Cardiac septum (tissue), 1 donor: Measurements from ENCODE around the gene HP1BP3. TPM values are rescaled to one million over a fixed set of nuclear protein-coding genes. Genes with fewer than 3 reads are reported as not detected.

Source experiments
- DNase-seq: peaks from one replicate; pipeline ENCODE4 v3.0.0-alpha.2; 2020; ENCODE audit warnings: low spot score
- intact Hi-C: fragments of 100-400 bp; cut with DNase I; formaldehyde crosslinking; loops from one replicate; pipeline ENCODE4 v1.14.0; 2022
- total RNA-seq: library from RNA; stranded (reverse); fragmentation: NEBNext Ultra II Directional; extraction: Animal tissue kit (Norgen Biotek cat#: 25700); gene quantifications from one replicate; pipeline ENCODE4 v1.2.1, GENCODE V29; 2021
- donor health status: DM: no; HTN: no; CAD: no.

Gene HP1BP3
- total RNA-seq, 1 donor from 2014 or later: 123 TPM

- no peak for DNase-seq
- intact Hi-C loops: no loop called here
Observed at GRCh38 chr1:20699558-20699957, 87.5 kb downstream of the HP1BP3 start.

- intact Hi-C loops: no loop called here
- no peak for DNase-seq
Observed at GRCh38 chr1:20698195-20698910, 88.8 kb downstream of the HP1BP3 start.

GRCh38 chr1:20697563-20697962 lies 89.5 kb downstream of the HP1BP3 start:
- DNase-seq: no peak
- intact Hi-C loops: no loop called here

- intact Hi-C loops: loop anchor here (1.0 kb wide), 1 partner anchor 499 kb away; no protein-coding TSS in a partner anchor
- peak; percentile 90 for DNase-seq
Observed at GRCh38 chr1:20696397-20697333, 90.4 kb downstream of the HP1BP3 start.

GRCh38 chr1:20695515-20695914 lies 91.6 kb downstream of the HP1BP3 start:
- no peak for DNase-seq
- intact Hi-C loops: no loop called here

GRCh38 chr1:20693623-20694022 lies 93.5 kb downstream of the HP1BP3 start:
- intact Hi-C loops: no loop called here
- DNase-seq: no peak

Other genes with a start within 250 kb of the HP1BP3 start
- gene FAM43B, start 234.7 kb downstream of the HP1BP3 start, total RNA-seq: 3.9 TPM
- 4.0 TPM for gene CDA, start 198.2 kb downstream of the HP1BP3 start, total RNA-seq
- gene PINK1, start 153.8 kb downstream of the HP1BP3 start, total RNA-seq: 224 TPM
- gene DDOST, start 125.9 kb downstream of the HP1BP3 start, total RNA-seq: 108 TPM
- gene KIF17, start 69.3 kb downstream of the HP1BP3 start, total RNA-seq: 1.5 TPM
- not detected for gene SH2D5, start 54.6 kb downstream of the HP1BP3 start, total RNA-seq